KMS-11 (cell line): ENCODE results near the gene KCNH8.
A peak's percentile ranks its signal among the peaks of the same experiment; 100 is the strongest.

Experiments
- H2AFZ ChIP-seq: fragments of 200-600 bp; sonication (generic); 2 replicates; pipeline ENCODE4 v1.6.1; 2016; ENCODE audit warnings: antibody characterized with exemption, mixed run types, low read depth
- H3K27ac ChIP-seq: fragments of 200-600 bp; sonication (generic); 2 replicates; pipeline ENCODE4 v1.6.1; 2016; ENCODE audit warnings: mild to moderate bottlenecking, mixed run types
- H3K27me3 ChIP-seq: fragments of 200-600 bp; sonication (generic); 2 replicates; pipeline ENCODE4 v1.6.1; 2017; ENCODE audit warnings: mild to moderate bottlenecking, low read depth, mixed run types, moderate library complexity; ENCODE audit not compliant: insufficient read depth
- H3K36me3 ChIP-seq: fragments of 200-600 bp; sonication (generic); 2 replicates; pipeline ENCODE4 v1.6.1; 2017; ENCODE audit warnings: mild to moderate bottlenecking, mixed run types; ENCODE audit not compliant: insufficient read depth
- H3K4me1 ChIP-seq: fragments of 200-600 bp; sonication (generic); 2 replicates; pipeline ENCODE4 v1.6.1; 2016; ENCODE audit warnings: mild to moderate bottlenecking, low read depth, mixed run types; ENCODE audit not compliant: poor library complexity, severe bottlenecking
- H3K4me2 ChIP-seq: fragments of 200-600 bp; sonication (generic); 2 replicates; pipeline ENCODE4 v1.7.0; 2016; ENCODE audit warnings: mild to moderate bottlenecking, mixed run types
- H3K4me3 ChIP-seq: fragments of 200-600 bp; sonication (generic); IDR thresholded peaks from 2 replicates; pipeline ENCODE4 v1.6.1; 2017; ENCODE audit warnings: low read depth, low read length, mixed read lengths; ENCODE audit not compliant: insufficient read depth
- H3K79me2 ChIP-seq: fragments of 200-600 bp; sonication (generic); 2 replicates; pipeline ENCODE4 v1.6.1; 2016; ENCODE audit warnings: low read depth, mixed run types; ENCODE audit not compliant: insufficient read depth
- H3K9ac ChIP-seq: fragments of 200-600 bp; sonication (generic); 2 replicates; pipeline ENCODE4 v1.6.1; 2016; ENCODE audit warnings: mild to moderate bottlenecking, mixed run types
- H4K20me1 ChIP-seq: fragments of 200-600 bp; sonication (generic); 2 replicates; pipeline ENCODE4 v1.6.1; 2016; ENCODE audit warnings: mild to moderate bottlenecking, mixed run types; ENCODE audit not compliant: insufficient read depth
- CTCF ChIP-seq: fragments of 200-600 bp; sonication (generic); conservative IDR thresholded peaks from 2 replicates; pipeline ENCODE4 v1.6.1; 2017; ENCODE audit warnings: low read depth, mild to moderate bottlenecking, antibody characterized with exemption, low read length, moderate library complexity, mixed read lengths

Gene KCNH8

DNA sequence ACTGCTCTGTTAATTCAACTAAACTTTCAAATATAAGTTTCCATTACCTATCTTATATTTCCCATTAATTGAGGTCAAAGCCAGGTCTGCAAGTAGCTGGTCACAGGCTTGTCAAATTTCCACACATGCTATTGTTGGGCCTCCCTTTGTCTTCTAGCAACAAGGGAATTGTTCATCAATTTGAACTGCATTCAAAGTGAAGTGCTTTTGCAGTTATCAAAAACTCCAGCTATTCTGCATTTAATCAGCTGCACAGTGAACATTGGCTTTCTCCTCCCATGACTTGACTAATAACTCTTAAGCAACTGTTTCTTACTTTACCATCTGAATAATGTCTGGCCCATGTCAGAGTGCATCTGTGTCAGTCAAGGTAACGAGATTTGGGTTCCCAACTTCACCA is 198.4 kb downstream of the KCNH8 start:
- Histone ChIP-seq H3K27me3 (no peaks in the 10 kb centered on the region), H4K20me1 (no peaks in the 10 kb centered on the region), H3K36me3 (no peaks in the 10 kb centered on the region), H3K4me2 (no peak overlapping the region), H2AFZ (no peak overlapping the region), H3K9ac (no peak overlapping the region), H3K27ac (no peak overlapping the region), H3K79me2 (no peaks in the 10 kb centered on the region), H3K4me1 (peaks cover 4% of the 10 kb centered on the region), H3K4me3 (no peak overlapping the region)
- no peak for TF ChIP-seq CTCF

DNA sequence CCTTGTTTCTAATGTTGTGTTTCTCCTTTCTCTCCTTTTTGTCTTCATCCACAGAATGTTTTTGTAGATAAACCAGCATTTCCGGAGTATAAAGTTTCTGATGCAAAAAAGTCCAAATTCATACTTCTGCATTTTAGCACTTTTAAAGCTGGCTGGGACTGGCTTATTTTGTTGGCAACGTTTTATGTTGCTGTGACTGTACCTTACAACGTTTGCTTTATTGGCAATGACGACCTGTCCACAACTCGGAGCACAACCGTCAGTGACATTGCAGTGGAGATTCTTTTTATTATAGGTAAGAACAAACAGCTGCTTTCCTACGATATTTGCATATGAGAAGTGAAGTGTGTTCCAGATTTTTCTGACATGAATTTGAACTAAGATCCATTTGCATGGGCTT is 199.4 kb downstream of the KCNH8 start:
- no peak overlapping the region for H3K4me3 ChIP-seq
- H3K9ac ChIP-seq, result no peak overlapping the region
- H3K4me1 ChIP-seq, result peaks cover 4% of the 10 kb centered on the region
- no peaks in the 10 kb centered on the region for H3K27me3 ChIP-seq
- H3K4me2 ChIP-seq, result no peak overlapping the region
- no peaks in the 10 kb centered on the region for H3K79me2 ChIP-seq
- H3K36me3 ChIP-seq, result no peaks in the 10 kb centered on the region
- H4K20me1 ChIP-seq, result no peaks in the 10 kb centered on the region
- H2AFZ ChIP-seq, result no peak overlapping the region
- TF ChIP-seq CTCF, result no peak
- H3K27ac ChIP-seq, result no peak overlapping the region

DNA sequence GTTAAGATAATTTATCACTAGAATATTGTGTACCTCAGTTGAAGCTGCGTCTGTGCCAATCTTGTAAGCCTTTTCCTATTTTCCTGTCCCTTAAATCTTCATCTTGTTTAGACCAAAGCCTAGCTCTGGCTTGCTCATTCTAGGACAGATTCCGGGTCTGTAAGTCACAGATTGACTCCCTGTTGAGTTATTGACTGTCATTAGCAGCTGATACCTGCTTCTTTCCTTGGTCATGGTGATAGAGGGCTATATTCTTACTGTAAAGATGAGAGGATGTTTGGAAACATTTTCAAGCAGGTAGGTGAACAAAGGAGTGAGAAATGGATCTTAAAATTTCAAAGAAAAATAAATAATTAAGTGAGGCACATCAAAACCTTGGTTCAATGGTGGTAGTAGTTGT is 200.2 kb downstream of the KCNH8 start:
- TF ChIP-seq CTCF, result no peak

DNA sequence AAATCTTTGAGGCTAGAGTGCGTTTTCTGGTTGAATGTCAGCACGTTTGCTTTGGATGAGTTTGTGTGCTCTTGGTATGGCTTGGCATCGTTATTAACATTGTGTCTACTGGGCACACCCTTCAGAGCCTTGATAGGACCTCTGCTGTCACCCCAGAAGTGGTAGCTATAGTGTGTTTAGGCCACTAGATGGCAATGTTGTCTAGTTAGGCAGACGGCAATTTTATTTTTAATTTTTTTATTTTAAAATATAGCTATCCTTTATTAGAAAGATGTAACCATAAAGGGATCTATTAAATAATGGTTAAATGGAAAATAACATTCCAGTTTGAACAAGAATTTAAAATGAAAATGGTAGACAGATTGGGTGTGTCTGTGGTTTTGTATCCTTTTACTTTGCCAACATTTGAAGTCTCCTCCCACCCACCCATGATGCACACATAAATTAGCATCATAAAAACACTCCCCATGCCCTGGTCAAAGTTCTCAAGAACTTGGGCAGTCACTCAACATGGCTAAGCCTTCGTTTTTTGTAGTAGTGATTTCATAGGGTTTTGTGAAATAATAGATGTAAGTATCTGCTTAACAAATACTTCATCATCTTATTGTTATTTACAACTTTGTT is 200.7 kb downstream of the KCNH8 start:
- TF ChIP-seq CTCF, result peak; percentile 24; the same call in 1 of the 2 replicates
- H3K79me2 ChIP-seq, result no peaks in the 10 kb centered on the region
- no peak overlapping the region for H3K27ac ChIP-seq

More for the DNA sequence above, 200.2 kb downstream of the KCNH8 start:
- Histone ChIP-seq H3K27me3 (no peaks in the 10 kb centered on the region), H4K20me1 (no peaks in the 10 kb centered on the region), H3K4me2 (no peak overlapping the region), H3K4me1 (peaks cover 4% of the 10 kb centered on the region), H3K79me2 (no peaks in the 10 kb centered on the region), H3K36me3 (no peaks in the 10 kb centered on the region), H2AFZ (no peak overlapping the region), H3K9ac (no peak overlapping the region), H3K4me3 (no peak overlapping the region), H3K27ac (no peak overlapping the region)

More for the DNA sequence above, 200.7 kb downstream of the KCNH8 start:
- Histone ChIP-seq H2AFZ (no peak overlapping the region), H3K27me3 (no peaks in the 10 kb centered on the region), H3K4me2 (no peak overlapping the region), H3K9ac (no peak overlapping the region), H3K4me1 (peaks cover 4% of the 10 kb centered on the region), H3K36me3 (no peaks in the 10 kb centered on the region), H4K20me1 (no peaks in the 10 kb centered on the region), H3K4me3 (no peak overlapping the region)
